NCI-H69 (cell line): Measurements from ENCODE around the gene MSX2.

Experiments used
- DNase-seq: peaks from one replicate; lab custom pipeline; 2025; lab: John Stamatoyannopoulos, UW

The MSX2 gene

GRCh38 chr5:174775081-174775480, 50.7 kb downstream of the MSX2 start:
- DNase-seq: no peak

- no peak for DNase-seq
Measured at GRCh38 chr5:174777111-174777510, 52.7 kb downstream of the MSX2 start.

GRCh38 chr5:174777583-174777982, 53.2 kb downstream of the MSX2 start:
- no peak for DNase-seq
